ES-I3 (cell line): ENCODE data around the gene LCE6A.

Experiments used
- H3K36me3 ChIP-seq: 2 replicates; pipeline ENCODE4 v1.6.1; 2013; ENCODE audit warnings: mild to moderate bottlenecking, low read length, control low read depth, moderate library complexity; ENCODE audit not compliant: insufficient read depth
- H3K4me1 ChIP-seq: 2 replicates; pipeline ENCODE4 v1.6.1; 2013; ENCODE audit warnings: mild to moderate bottlenecking, control low read depth, low read length; ENCODE audit not compliant: insufficient read depth
- H3K9ac ChIP-seq: 2 replicates; pipeline ENCODE4 v1.6.1; 2013; ENCODE audit warnings: low read depth, mild to moderate bottlenecking, low read length, moderate library complexity
- H3K9me3 ChIP-seq: 2 replicates; pipeline ENCODE4 v1.6.1; 2013; ENCODE audit warnings: mild to moderate bottlenecking, low read length, moderate library complexity; ENCODE audit not compliant: control insufficient read depth, insufficient read depth

LCE6A gene

GRCh38 chr1:152842556-152842955 is at the start of gene LCE6A:
LCE6A (plus strand) TSS chr1:152842856; CDS start chr1:152843521, 665 bp downstream.
- Histone ChIP-seq H3K9ac (no peak within 1 kb of the TSS), H3K9me3 (no peaks in the 10 kb centered on the region), H3K4me1 (no peaks in the 10 kb centered on the region), H3K36me3 (no peaks in the 10 kb centered on the region)

DNA sequence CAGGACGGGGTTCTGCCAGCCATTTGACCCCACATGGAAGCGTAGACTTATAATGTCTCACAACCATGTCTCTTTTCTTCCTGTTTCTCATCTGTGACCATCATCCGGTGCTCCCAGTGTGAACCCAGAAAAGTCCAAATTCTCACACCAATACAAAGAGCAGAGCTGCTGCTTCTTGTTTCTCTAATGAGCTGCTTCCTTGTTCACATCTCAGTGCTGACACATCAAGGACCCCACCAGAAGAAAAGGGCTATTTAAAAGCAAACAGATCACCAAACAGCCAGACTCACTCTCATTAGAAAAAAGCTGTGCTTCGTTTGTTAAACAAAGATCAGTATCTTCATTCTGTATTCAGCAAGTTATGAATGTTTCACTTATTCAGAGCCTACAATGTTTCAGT is 47.0 kb upstream of the LCE6A start:
- H3K9ac ChIP-seq: no peak overlapping the region
- H3K4me1 ChIP-seq: no peaks in the 10 kb centered on the region
- H3K9me3 ChIP-seq: no peaks in the 10 kb centered on the region
- no peaks in the 10 kb centered on the region for H3K36me3 ChIP-seq

DNA sequence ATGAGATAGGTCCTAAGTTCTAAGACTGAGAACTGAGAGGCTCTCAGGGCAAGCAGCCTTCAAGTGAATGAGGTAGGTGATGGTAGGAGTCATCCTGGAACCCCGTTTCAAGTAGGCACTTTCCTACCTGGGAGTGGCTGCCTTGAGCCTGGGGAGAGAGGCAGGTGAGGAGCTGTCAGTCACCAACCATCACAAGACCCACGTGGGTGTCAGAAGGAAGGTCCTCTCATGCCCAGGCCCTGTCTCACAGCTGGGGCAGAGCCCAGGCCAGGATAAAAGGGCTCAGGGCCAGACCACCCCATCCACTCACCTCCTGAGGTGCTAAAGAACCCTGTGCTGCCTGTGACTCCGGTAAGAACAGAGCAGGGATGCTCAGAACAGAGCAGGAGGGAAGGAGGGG is 46.2 kb upstream of the LCE6A start, which contains the start of gene LCE1D:
Gene LCE1D (plus strand): TSS at position 301 of the 400 bp plus-strand sequence. CDS start 1,074 bp downstream, outside the sequence.
- Histone ChIP-seq H3K9ac (no peak within 1 kb of the TSS), H3K4me1 (no peaks in the 10 kb centered on the region), H3K36me3 (no peaks in the 10 kb centered on the region), H3K9me3 (no peaks in the 10 kb centered on the region)

GRCh38 chr1:152801333-152801732 is 41.3 kb upstream of the LCE6A start:
- Histone ChIP-seq H3K36me3 (no peaks in the 10 kb centered on the region), H3K9me3 (no peaks in the 10 kb centered on the region), H3K9ac (no peak overlapping the region), H3K4me1 (no peaks in the 10 kb centered on the region)

DNA sequence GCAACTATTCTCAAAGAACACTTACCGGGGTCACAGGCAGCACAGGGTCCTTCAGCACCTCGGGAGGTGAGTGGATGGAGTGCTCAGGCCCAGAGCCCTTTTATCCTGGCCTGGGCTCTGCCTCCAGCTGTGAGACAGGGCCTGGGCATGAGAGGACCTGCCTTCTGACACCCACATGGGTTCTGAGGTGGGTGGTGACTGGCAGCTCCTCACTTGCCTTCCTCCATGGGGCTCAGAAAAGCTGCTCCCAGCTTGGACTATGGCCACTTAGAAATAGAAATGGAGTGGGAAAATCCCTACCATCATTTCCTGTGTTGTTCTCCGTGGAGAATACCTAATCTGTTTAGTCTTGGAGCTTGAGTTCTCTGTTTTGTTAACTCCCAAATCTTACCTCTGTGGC is 36.1 kb upstream of the LCE6A start, which contains the start of gene LCE1C:
Gene LCE1C (minus strand): TSS at position 76 of the 400 bp plus-strand sequence. CDS start 1,173 bp downstream, outside the sequence.
- Histone ChIP-seq H3K4me1 (no peaks in the 10 kb centered on the region), H3K36me3 (no peaks in the 10 kb centered on the region), H3K9me3 (no peaks in the 10 kb centered on the region), H3K9ac (no peak within 1 kb of the TSS)

GRCh38 chr1:152811050-152811449 is 31.6 kb upstream of the LCE6A start:
- Histone ChIP-seq H3K9ac (no peak overlapping the region), H3K4me1 (no peaks in the 10 kb centered on the region), H3K36me3 (no peaks in the 10 kb centered on the region), H3K9me3 (no peaks in the 10 kb centered on the region)

DNA sequence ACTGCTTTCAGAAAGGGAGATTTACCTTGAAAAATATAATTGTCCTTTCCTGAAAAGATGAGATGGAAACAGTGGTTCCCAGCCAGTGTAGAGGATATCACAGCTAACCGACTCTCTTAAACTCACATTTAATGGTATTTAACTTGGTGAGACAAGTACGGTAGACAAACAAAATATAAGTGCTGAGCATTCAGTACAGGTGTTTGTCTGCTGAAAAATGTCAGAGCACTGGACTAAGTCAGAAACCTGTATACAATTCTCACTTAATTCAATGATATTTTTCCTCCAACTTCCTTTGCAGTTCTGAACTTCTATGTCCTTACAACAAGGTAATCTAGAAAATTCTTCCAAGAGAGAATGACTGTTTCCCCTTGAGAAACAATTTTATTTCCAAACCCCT is 31.0 kb upstream of the LCE6A start, which contains the start of gene LCE1B:
Gene LCE1B (plus strand): TSS at position 301 of the 400 bp plus-strand sequence. CDS start 476 bp downstream, outside the sequence.
- no peaks in the 10 kb centered on the region for H3K4me1 ChIP-seq
- no peaks in the 10 kb centered on the region for H3K9me3 ChIP-seq
- H3K36me3 ChIP-seq: no peaks in the 10 kb centered on the region
- no peak within 1 kb of the TSS for H3K9ac ChIP-seq

- Histone ChIP-seq H3K36me3 (no peaks in the 10 kb centered on the region), H3K4me1 (no peaks in the 10 kb centered on the region), H3K9me3 (no peaks in the 10 kb centered on the region), H3K9ac (no peak overlapping the region)
Measured at GRCh38 chr1:152817309-152817708, 25.3 kb upstream of the LCE6A start.

- H3K9ac ChIP-seq: no peak overlapping the region
- H3K36me3 ChIP-seq: no peaks in the 10 kb centered on the region
- H3K9me3 ChIP-seq: no peaks in the 10 kb centered on the region
- H3K4me1 ChIP-seq: no peaks in the 10 kb centered on the region
Measured at GRCh38 chr1:152823294-152823693, 19.4 kb upstream of the LCE6A start.

DNA sequence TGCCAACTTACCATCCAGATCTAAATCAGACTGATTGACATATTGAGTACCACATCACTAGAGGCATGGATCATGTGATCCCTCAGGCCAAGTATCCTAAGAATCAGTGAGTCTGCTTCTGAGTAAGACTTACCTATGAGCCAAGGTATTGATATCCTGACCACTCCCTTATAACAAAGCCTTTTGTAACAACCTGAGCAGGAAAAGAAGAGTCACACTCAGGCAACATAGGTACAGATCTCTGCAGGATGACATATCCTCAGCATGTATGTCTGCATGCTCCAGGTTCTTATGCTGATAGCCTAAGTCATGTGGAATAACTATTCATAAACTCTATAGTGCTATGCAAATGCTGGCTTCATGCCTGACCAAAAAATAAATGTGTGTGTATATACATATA is 17.7 kb upstream of the LCE6A start:
- Histone ChIP-seq H3K36me3 (no peaks in the 10 kb centered on the region), H3K9ac (no peak overlapping the region), H3K4me1 (no peaks in the 10 kb centered on the region), H3K9me3 (no peaks in the 10 kb centered on the region)

DNA sequence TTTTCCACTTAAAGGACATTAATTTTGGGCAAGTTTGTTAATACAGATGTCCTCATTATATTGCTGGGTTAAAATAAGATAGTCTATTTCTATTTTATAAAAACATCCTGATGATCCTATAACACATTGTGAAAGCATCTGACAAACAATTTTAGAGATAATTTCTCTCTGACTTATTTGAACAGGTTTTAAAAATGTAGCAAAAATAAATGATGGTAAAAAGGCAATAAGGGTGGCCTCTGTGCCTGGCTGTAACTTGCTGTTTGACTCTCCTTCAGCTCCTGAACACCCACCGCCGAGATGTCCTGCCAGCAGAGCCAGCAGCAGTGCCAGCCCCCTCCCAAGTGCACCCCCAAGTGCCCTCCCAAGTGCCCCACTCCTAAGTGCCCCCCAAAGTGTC is 15.5 kb upstream of the LCE6A start, which contains the start of gene LCE1A:
Gene LCE1A (plus strand): TSS at position 301 of the 400 bp plus-strand sequence. CDS start 0 bp downstream, at position 301.
- H3K36me3 ChIP-seq: no peaks in the 10 kb centered on the region
- no peaks in the 10 kb centered on the region for H3K9me3 ChIP-seq

GRCh38 chr1:152836870-152837269 is 5.8 kb upstream of the LCE6A start:
- Histone ChIP-seq H3K36me3 (no peaks in the 10 kb centered on the region), H3K9me3 (no peaks in the 10 kb centered on the region), H3K4me1 (no peaks in the 10 kb centered on the region), H3K9ac (no peak overlapping the region)

More for the DNA sequence above, 15.5 kb upstream of the LCE6A start, which contains the start of gene LCE1A:
- Histone ChIP-seq H3K9ac (no peak within 1 kb of the TSS), H3K4me1 (no peaks in the 10 kb centered on the region)

GRCh38 chr1:152855661-152856060 is 13.0 kb downstream of the LCE6A start:
- H3K4me1 ChIP-seq: no peaks in the 10 kb centered on the region
- H3K9ac ChIP-seq: no peak overlapping the region
- no peaks in the 10 kb centered on the region for H3K9me3 ChIP-seq
- H3K36me3 ChIP-seq: no peaks in the 10 kb centered on the region

- no peaks in the 10 kb centered on the region for H3K36me3 ChIP-seq
- no peaks in the 10 kb centered on the region for H3K4me1 ChIP-seq
- H3K9me3 ChIP-seq: no peaks in the 10 kb centered on the region
- H3K9ac ChIP-seq: no peak overlapping the region
Measured at GRCh38 chr1:152858062-152858461, 15.4 kb downstream of the LCE6A start.

DNA sequence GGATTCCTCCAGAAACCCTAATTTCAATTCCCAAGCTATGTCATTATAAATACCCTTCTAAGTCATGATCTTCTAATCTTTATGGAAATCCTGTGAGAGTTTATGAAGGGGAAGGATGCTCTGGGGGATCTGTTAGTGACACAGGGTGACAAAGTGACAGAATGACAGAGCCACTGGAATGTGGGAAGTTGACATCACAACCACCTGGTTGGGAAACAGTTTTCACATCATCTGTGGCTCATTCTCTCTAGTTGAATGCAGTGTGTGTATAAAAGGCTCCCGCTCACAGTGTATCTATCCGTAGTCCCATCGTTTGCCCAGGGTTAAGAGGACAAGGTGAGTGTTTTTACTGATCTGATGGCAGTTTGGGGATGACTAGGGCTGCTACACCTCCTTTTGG is 17.0 kb downstream of the LCE6A start, which contains the start of gene LCE7A:
Gene LCE7A (plus strand): TSS at position 301 of the 400 bp plus-strand sequence. CDS start 702 bp downstream, outside the sequence.
- H3K9ac ChIP-seq: no peak within 1 kb of the TSS
- no peaks in the 10 kb centered on the region for H3K36me3 ChIP-seq
- H3K4me1 ChIP-seq: no peaks in the 10 kb centered on the region
- no peaks in the 10 kb centered on the region for H3K9me3 ChIP-seq
